SK-N-SH (cell line): ENCODE data around the gene PXT1. TPM values are rescaled to one million over a fixed set of nuclear protein-coding genes. Genes with fewer than 3 reads are reported as not detected.
A peak's percentile ranks its signal among the peaks of the same experiment; 100 is the strongest.

Experiments
- CTCF ChIA-PET: fragments of 300-600, 350-600 bp; formaldehyde crosslinking; extraction: SDS; loops from one replicate; lab custom pipeline; 2021; lab: Yijun Ruan, JAX
- POLR2A ChIA-PET: fragments of 350-600 bp; sonication (Branson Sonifier 250); formaldehyde crosslinking; extraction: SDS; loops from one replicate; lab custom pipeline; 2020; ENCODE audit warnings: antibody characterized with exemption, inconsistent platforms; lab: Yijun Ruan, JAX
- DNase-seq: peaks from one replicate; pipeline ENCODE4 v3.0.0; 2012
- H2AFZ ChIP-seq: fragments of 200-600 bp; sonication (generic); 2 replicates; pipeline ENCODE4 v1.8.1; 2016; ENCODE audit warnings: antibody characterized with exemption, mild to moderate bottlenecking, low read depth
- H3F3A ChIP-seq: fragments of 200-600 bp; sonication (generic); replicated peaks from 2 replicates; pipeline ENCODE3; 2016; ENCODE audit warnings: antibody characterized with exemption, mild to moderate bottlenecking; ENCODE audit not compliant: insufficient read depth
- H3K27ac ChIP-seq, 2 experiments: fragments of 200-500 bp in 1 of 2; fragments of 200-600 bp in 1 of 2; sonication (Bioruptor generic) in 1 of 2; sonication (generic), shearing (Covaris generic) in 1 of 2; 2 replicates each; pipeline versions ENCODE4 v1.5.1 to v1.6.1; 2014 to 2016; ENCODE audit warnings: low read depth in 2 of 2, inconsistent platforms in 1 of 2, low read length in 1 of 2, mild to moderate bottlenecking in 1 of 2, mixed read lengths in 1 of 2
- H3K27me3 ChIP-seq: fragments of 200-600 bp; sonication (generic), shearing (Covaris generic); 2 replicates; pipeline ENCODE4 v1.6.1; 2016; ENCODE audit warnings: mixed run types; ENCODE audit not compliant: insufficient read depth
- H3K36me3 ChIP-seq, 2 experiments: fragments of 200-500 bp in 1 of 2; fragments of 200-600 bp in 1 of 2; sonication (Bioruptor generic) in 1 of 2; sonication (generic) in 1 of 2; replicated peaks in 1 of 2; 2 replicates each; pipeline versions ENCODE3 to v1.5.1; 2014 to 2016; ENCODE audit warnings: low read length in 1 of 2, mild to moderate bottlenecking in 1 of 2; ENCODE audit not compliant: insufficient read depth in 2 of 2, control insufficient read depth in 1 of 2
- H3K4me1 ChIP-seq, 2 experiments: fragments of 200-500 bp in 1 of 2; fragments of 200-600 bp in 1 of 2; sonication (Bioruptor generic) in 1 of 2; sonication (generic), shearing (Covaris generic) in 1 of 2; 2 replicates each; pipeline versions ENCODE4 v1.5.1 to v1.6.1; 2014 to 2016; ENCODE audit warnings: low read depth in 1 of 2, low read length in 1 of 2, mixed run types in 1 of 2; ENCODE audit not compliant: insufficient read depth in 2 of 2, control insufficient read depth in 1 of 2
- H3K4me2 ChIP-seq: fragments of 200-600 bp; sonication (generic), shearing (Covaris generic); 2 replicates; pipeline ENCODE4 v1.6.1; 2017; ENCODE audit warnings: mixed run types
- H3K4me3 ChIP-seq, 2 experiments: fragments of 200-500 bp in 1 of 2; fragments of 200-600 bp in 1 of 2; sonication (Bioruptor generic) in 1 of 2; sonication (generic), shearing (Covaris generic) in 1 of 2; 2 replicates each; pipeline versions ENCODE4 v1.5.1 to v1.8.1; 2014 to 2016; ENCODE audit warnings: low read depth in 2 of 2, inconsistent platforms in 1 of 2, low read length in 1 of 2, mild to moderate bottlenecking in 1 of 2, mixed read lengths in 1 of 2, moderate library complexity in 1 of 2
- H3K79me2 ChIP-seq: fragments of 200-600 bp; sonication (generic); 2 replicates; pipeline ENCODE4 v1.8.1; 2017; ENCODE audit warnings: mild to moderate bottlenecking; ENCODE audit not compliant: insufficient read depth
- H3K9ac ChIP-seq: fragments of 200-600 bp; sonication (generic); 2 replicates; pipeline ENCODE4 v1.6.1; 2017; ENCODE audit warnings: mixed run types
- H3K9me2 ChIP-seq: fragments of 200-600 bp; sonication (generic); 2 replicates; pipeline ENCODE4 v1.6.1; 2017; ENCODE audit warnings: mixed run types
- H3K9me3 ChIP-seq: fragments of 200-600 bp; sonication (generic); 2 replicates; pipeline ENCODE4 v1.6.1; 2017; ENCODE audit warnings: mixed run types, mild to moderate bottlenecking, moderate library complexity
- H4K20me1 ChIP-seq: fragments of 200-600 bp; sonication (generic); 2 replicates; pipeline ENCODE4 v1.6.1; 2017; ENCODE audit warnings: mild to moderate bottlenecking, mixed run types; ENCODE audit not compliant: insufficient read depth
- CHD2 ChIP-seq: fragments of 150-350 bp; IDR thresholded peaks from 2 replicates; pipeline ENCODE4 v1.6.1; 2018; ENCODE audit warnings: low read length; ENCODE audit not compliant: partially characterized antibody
- CTCF ChIP-seq: fragments of 200-600 bp; sonication (generic); IDR thresholded peaks from 2 replicates; pipeline ENCODE4 v1.6.1; 2017; ENCODE audit warnings: antibody characterized with exemption, mild to moderate bottlenecking, moderate library complexity
- EP300 ChIP-seq, 2 experiments: IDR thresholded peaks; 2 replicates each; pipeline versions ENCODE4 v1.4.0 to v1.6.1; 2012; ENCODE audit warnings: borderline replicate concordance in 1 of 2, low read depth in 1 of 2, low read length in 1 of 2
- EZH2phosphoT487 ChIP-seq: fragments of 200-600 bp; sonication (generic); IDR thresholded peaks from 2 replicates; pipeline ENCODE4 v1.6.1; 2017; ENCODE audit warnings: low read depth, mixed run types, mild to moderate bottlenecking, antibody characterized with exemption, moderate library complexity, borderline replicate concordance
- FOSL2 ChIP-seq: IDR thresholded peaks from 2 replicates; pipeline ENCODE4 v1.4.0; 2012; ENCODE audit warnings: low read depth, mild to moderate bottlenecking, moderate library complexity, borderline replicate concordance
- GATA2 ChIP-seq: sonication (generic); formaldehyde crosslinking; IDR thresholded peaks from 2 replicates; pipeline ENCODE4 v1.5.0; 2020; ENCODE audit warnings: mild to moderate bottlenecking, missing genetic modification reagents
- JUND ChIP-seq: IDR thresholded peaks from 2 replicates; pipeline ENCODE4 v1.4.0; 2012
- MXI1 ChIP-seq: IDR thresholded peaks from 2 replicates; pipeline ENCODE4 v1.6.1; 2012; ENCODE audit warnings: mild to moderate bottlenecking, low read depth, low read length, improper control_type of control experiment
- POLR2AphosphoS5 ChIP-seq: IDR thresholded peaks from 2 replicates; pipeline ENCODE4 v1.6.1; 2012; ENCODE audit warnings: low read depth, low read length
- RCOR1 ChIP-seq: fragments of 150-350 bp; IDR thresholded peaks from 2 replicates; pipeline ENCODE4 v1.6.1; 2017; ENCODE audit warnings: antibody characterized with exemption, low read length
- RFX5 ChIP-seq: IDR thresholded peaks from 2 replicates; pipeline ENCODE4 v1.6.1; 2012; ENCODE audit warnings: mild to moderate bottlenecking, improper control_type of control experiment, low read length
- RXRA ChIP-seq: IDR thresholded peaks from 2 replicates; pipeline ENCODE4 v1.4.0; 2012; ENCODE audit warnings: low read depth, mild to moderate bottlenecking, borderline replicate concordance
- SIN3A ChIP-seq: IDR thresholded peaks from 2 replicates; pipeline ENCODE4 v1.6.1; 2012; ENCODE audit warnings: low read depth, mild to moderate bottlenecking, low read length, moderate library complexity, borderline replicate concordance
- TAF1 ChIP-seq: IDR thresholded peaks from 2 replicates; pipeline ENCODE4 v1.6.1; 2012; ENCODE audit warnings: low read depth, mild to moderate bottlenecking, low read length, moderate library complexity, borderline replicate concordance
- TCF12 ChIP-seq: IDR thresholded peaks from 2 replicates; pipeline ENCODE4 v1.4.0; 2012
- TEAD4 ChIP-seq: IDR thresholded peaks from 2 replicates; pipeline ENCODE4 v1.4.0; 2012; ENCODE audit warnings: mild to moderate bottlenecking, borderline replicate concordance; ENCODE audit not compliant: insufficient read depth
- USF1 ChIP-seq: IDR thresholded peaks from 2 replicates; pipeline ENCODE4 v1.4.0; 2012; ENCODE audit warnings: low read depth, borderline replicate concordance
- WGBS: methylation state at CpG from one replicate; pipeline ENCODE4 v1.1.6; 2017; ENCODE audit warnings: low lambda C conversion rate; 5-methylcytosine and 5-hydroxymethylcytosine counted together
- polyA plus RNA-seq, 3 experiments: library from polyadenylated mRNA; depleted of rRNA; stranded (reverse); fragments of >200 nt; gene quantifications; 2 replicates each; pipeline ENCODE4 v1.2.3, GENCODE V29; 2012
- TF ChIP-seq, protein P1 (sequence below): IDR thresholded peaks from 2 replicates; pipeline ENCODE4; 2012
- TF ChIP-seq, protein P2 (sequence below): fragments of 150-350 bp; IDR thresholded peaks from 2 replicates; pipeline ENCODE4 v1.6.1; 2017; ENCODE audit warnings: antibody characterized with exemption, low read length, low read depth, borderline replicate concordance

PXT1 gene
- polyA plus RNA-seq, 1 of the 3 experiments (the other 2 are of a cell fraction) = not detected

- peaks cover 92% of the 10 kb centered on the region for H3K79me2 ChIP-seq
- no peaks in the 10 kb centered on the region for H3K9me2 ChIP-seq
- H3K4me2 ChIP-seq = peak overlapping the region; percentile 44; the same call in 1 of the 2 replicates
- peaks cover 4 to 17% of the 10 kb centered on the region in 2 experiments for H3K36me3 ChIP-seq
- H3F3A ChIP-seq = peaks cover 19% of the 10 kb centered on the region
- no peak for DNase-seq
- H4K20me1 ChIP-seq = peaks cover 13% of the 10 kb centered on the region; the same call in 1 of the 2 replicates
- ChIA-PET CTCF (no interaction called here), POLR2A (no interaction called here)
- no peak overlapping the region for H3K4me3 ChIP-seq
- H3K9me3 ChIP-seq = no peaks in the 10 kb centered on the region
- 29% methylated on average over 1 of the region's 1 CpG for WGBS
- peak overlapping the region; percentile 53 to 66; a peak in 3 of 4 replicates for H3K27ac ChIP-seq
- no peak overlapping the region for H3K9ac ChIP-seq
- peaks cover 5 to 12% of the 10 kb centered on the region in 2 experiments for H3K4me1 ChIP-seq
- H3K27me3 ChIP-seq = no peaks in the 10 kb centered on the region
- H2AFZ ChIP-seq = no peak overlapping the region
- TF ChIP-seq RFX5 (no peak), TCF12 (0 out of 2 replicates have a peak, but pooled peaks have one; percentile 36), TEAD4 (no peak)
- TF ChIP-seq, protein P1, sequence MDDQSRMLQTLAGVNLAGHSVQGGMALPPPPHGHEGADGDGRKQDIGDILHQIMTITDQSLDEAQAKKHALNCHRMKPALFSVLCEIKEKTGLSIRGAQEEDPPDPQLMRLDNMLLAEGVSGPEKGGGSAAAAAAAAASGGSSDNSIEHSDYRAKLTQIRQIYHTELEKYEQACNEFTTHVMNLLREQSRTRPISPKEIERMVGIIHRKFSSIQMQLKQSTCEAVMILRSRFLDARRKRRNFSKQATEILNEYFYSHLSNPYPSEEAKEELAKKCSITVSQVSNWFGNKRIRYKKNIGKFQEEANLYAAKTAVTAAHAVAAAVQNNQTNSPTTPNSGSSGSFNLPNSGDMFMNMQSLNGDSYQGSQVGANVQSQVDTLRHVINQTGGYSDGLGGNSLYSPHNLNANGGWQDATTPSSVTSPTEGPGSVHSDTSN = peak; percentile 42; the same call in 1 of the 2 replicates
Observed at GRCh38 chr6:36463676-36464075, 21.0 kb upstream of the PXT1 start.

DNA sequence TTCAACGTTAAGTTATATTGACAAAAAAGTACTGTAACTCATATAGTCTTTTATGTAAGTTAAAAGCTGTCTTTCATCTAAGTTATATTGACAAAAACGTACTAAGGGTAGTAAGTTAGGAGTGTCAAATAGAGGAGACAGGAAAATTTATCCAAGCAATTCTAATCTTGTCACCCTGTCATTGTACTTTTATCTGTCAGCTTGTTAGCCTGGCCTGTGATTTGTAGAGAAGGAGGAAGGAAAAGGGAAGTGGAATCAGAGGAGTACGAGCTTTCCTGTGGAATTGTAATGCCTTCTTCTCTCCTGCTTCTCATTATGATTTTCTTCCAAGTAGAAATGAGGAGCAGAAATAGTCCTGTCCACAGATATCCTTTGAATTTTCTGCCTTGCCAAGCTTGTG lies 19.0 kb upstream of the PXT1 start:
- Histone ChIP-seq H3K79me2 (peaks cover 95% of the 10 kb centered on the region), H3K4me3 (no peak overlapping the region), H3K9ac (no peak overlapping the region), H3K9me2 (no peaks in the 10 kb centered on the region), H3K27me3 (no peaks in the 10 kb centered on the region), H3K36me3 (peaks cover 4 to 21% of the 10 kb centered on the region in 2 experiments), H2AFZ (no peak overlapping the region), H3K27ac (no peak overlapping the region; a peak in 1 of 4 replicates), H3K9me3 (no peaks in the 10 kb centered on the region), H3K4me2 (no peak overlapping the region), H4K20me1 (peaks cover 24% of the 10 kb centered on the region), H3F3A (peaks cover 22% of the 10 kb centered on the region), H3K4me1 (peaks cover 5 to 7% of the 10 kb centered on the region in 2 experiments)
- no peak for DNase-seq
- POLR2A ChIA-PET = interaction anchor here (1.1 kb wide), 1 partner anchor 15 kb away, joined by 4 read pairs; no protein-coding TSS in a partner anchor
- CTCF ChIA-PET = interaction anchor here (1.4 to 1.7 kb wide), 3 partner anchors 16 to 159 kb away, joined by 3 to 4 read pairs (median 3); no protein-coding TSS in a partner anchor
- 88% methylated on average over 3 of the region's 3 CpGs for WGBS
- TF ChIP-seq EP300 (IDR thresholded peaks at IDR 0.05; ENCODE audit: borderline replicate concordance in 1 of 2, low read depth in 1 of 2, low read length in 1 of 2) = no peak
- TF ChIP-seq, protein P2, sequence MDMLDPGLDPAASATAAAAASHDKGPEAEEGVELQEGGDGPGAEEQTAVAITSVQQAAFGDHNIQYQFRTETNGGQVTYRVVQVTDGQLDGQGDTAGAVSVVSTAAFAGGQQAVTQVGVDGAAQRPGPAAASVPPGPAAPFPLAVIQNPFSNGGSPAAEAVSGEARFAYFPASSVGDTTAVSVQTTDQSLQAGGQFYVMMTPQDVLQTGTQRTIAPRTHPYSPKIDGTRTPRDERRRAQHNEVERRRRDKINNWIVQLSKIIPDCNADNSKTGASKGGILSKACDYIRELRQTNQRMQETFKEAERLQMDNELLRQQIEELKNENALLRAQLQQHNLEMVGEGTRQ = no peak
- TF ChIP-seq EZH2phosphoT487 = no peak
- TF ChIP-seq RCOR1 = no peak
- no peak for TF ChIP-seq SIN3A
- no peak for TF ChIP-seq FOSL2
- TF ChIP-seq USF1 = no peak
- TF ChIP-seq TAF1 = no peak
- TF ChIP-seq JUND = no peak
- no peak for TF ChIP-seq RXRA
- no peak for TF ChIP-seq POLR2AphosphoS5
- TF ChIP-seq, protein P1 = no peak
- no peak for TF ChIP-seq MXI1
- TF ChIP-seq GATA2 (CRISPR knock-in tag) = no peak
- no peak for TF ChIP-seq CTCF
- no peak for TF ChIP-seq TEAD4
- no peak for TF ChIP-seq CHD2
